ENCODE results near the gene KRT5. TPM values are rescaled to one million over a fixed set of nuclear protein-coding genes. Genes with fewer than 3 reads are reported as not detected.

Gene KRT5
- total and polyA plus RNA-seq, 2 of the 13 experiments (the other 11 are each of a cell fraction or from before 2014, with no cell fraction given): 0.08 TPM; not detected in 1

GRCh38 chr12:52496590-52497071, 23.6 kb downstream of the KRT5 start:
- no peak for ATAC-seq
- WGBS (ENCODE audit: low lambda C conversion rate): 0% methylated on average over 3 of the region's 4 CpGs
- no peaks in the 10 kb centered on the region for H3K9me3 ChIP-seq (ENCODE audit: low read length)
- no peak overlapping the region for H2AFZ ChIP-seq (ENCODE audit: low read length)
- no peak overlapping the region for H3K27ac ChIP-seq (ENCODE audit: extremely low read length, insufficient read depth, low read length)
- in situ Hi-C loops (cut with HindIII; ENCODE audit: extremely low pct_ligation_motif_present, low pct_unique_long_range_greater_than_20kb) (no loop called here), intact Hi-C loops (cut with micrococcal nuclease; ENCODE audit: unreplicated experiment) (no loop called here)
- no peaks in the 10 kb centered on the region for H4K20me1 ChIP-seq (ENCODE audit: insufficient read depth, low read length)
- peaks cover 3 to 12% of the 10 kb centered on the region in 2 experiments; a peak in 3 of 5 replicates for H3K27me3 ChIP-seq (ENCODE audit: control insufficient read depth in 1 of 2, insufficient read depth in 2 of 2, low read length in 2 of 2)
- H3K79me2 ChIP-seq (ENCODE audit: insufficient read depth, low read length): no peaks in the 10 kb centered on the region
- no peak for TF ChIP-seq NFYC (CRISPR knock-in tag; IDR thresholded peaks at IDR 0.05)
- no peak for TF ChIP-seq SETDB1 (CRISPR knock-in tag; IDR thresholded peaks at IDR 0.05; ENCODE audit: borderline replicate concordance)
- 0 out of 2 replicates have a peak, but pooled peaks cover 6% of the 10 kb centered on the region for H3K4me1 ChIP-seq (ENCODE audit: insufficient read depth, low read length)
- no peak for FAIRE-seq
- H3K36me3 ChIP-seq (replicated peaks in 1 of 2; ENCODE audit: control insufficient read depth in 1 of 2, insufficient read depth in 2 of 2, low read length in 2 of 2): no peaks in the 10 kb centered on the region
- no peak overlapping the region for H3K4me3 ChIP-seq (replicated peaks in 1 of 3; ENCODE audit: insufficient read depth in 1 of 3, low read depth in 2 of 3, low read length in 3 of 3)
- H3K4me2 ChIP-seq (ENCODE audit: low read depth, low read length): no peak overlapping the region
- ChIA-PET CTCF (ENCODE audit: low intra/inter-chr PET ratio, low total read pairs) (no interaction called here), POLR2A (no interaction called here)
- BruUV-seq (replicated peaks): no TSS peak
- DNase-seq (ENCODE audit: low spot score): no peak
- H3K9ac ChIP-seq (ENCODE audit: insufficient read depth, low read depth, low read length): no peak overlapping the region

GRCh38 chr12:52496054-52496453, 24.1 kb downstream of the KRT5 start:
- Histone ChIP-seq H3K4me2 (ENCODE audit: low read depth, low read length) (no peak overlapping the region), H2AFZ (ENCODE audit: low read length) (no peak overlapping the region), H3K79me2 (ENCODE audit: insufficient read depth, low read length) (no peaks in the 10 kb centered on the region), H3K4me1 (ENCODE audit: insufficient read depth, low read length) (0 out of 2 replicates have a peak, but pooled peaks cover 6% of the 10 kb centered on the region), H3K27me3 (ENCODE audit: control insufficient read depth in 1 of 2, insufficient read depth in 2 of 2, low read length in 2 of 2) (peaks cover 3 to 17% of the 10 kb centered on the region in 2 experiments; a peak in 3 of 5 replicates), H3K9me3 (ENCODE audit: low read length) (no peaks in the 10 kb centered on the region), H3K4me3 (replicated peaks in 1 of 3; ENCODE audit: insufficient read depth in 1 of 3, low read depth in 2 of 3, low read length in 3 of 3) (no peak overlapping the region), H3K27ac (ENCODE audit: extremely low read length, insufficient read depth, low read length) (no peak overlapping the region), H4K20me1 (ENCODE audit: insufficient read depth, low read length) (no peaks in the 10 kb centered on the region), H3K36me3 (replicated peaks in 1 of 2; ENCODE audit: control insufficient read depth in 1 of 2, insufficient read depth in 2 of 2, low read length in 2 of 2) (no peaks in the 10 kb centered on the region), H3K9ac (ENCODE audit: insufficient read depth, low read depth, low read length) (no peak overlapping the region)
- in situ Hi-C loops (cut with HindIII; ENCODE audit: extremely low pct_ligation_motif_present, low pct_unique_long_range_greater_than_20kb) (no loop called here), intact Hi-C loops (cut with micrococcal nuclease; ENCODE audit: unreplicated experiment) (no loop called here)
- ChIA-PET POLR2A (no interaction called here), CTCF (ENCODE audit: low intra/inter-chr PET ratio, low total read pairs) (no interaction called here)
- DNase-seq (ENCODE audit: low spot score): no peak
- no TSS peak for BruUV-seq (replicated peaks)
- WGBS (ENCODE audit: low lambda C conversion rate): 50% methylated on average over 2 of the region's 2 CpGs
- TF ChIP-seq ZNF138 (CRISPR knock-in tag; IDR thresholded peaks at IDR 0.05; ENCODE audit: low read depth): no peak
- no peak for FAIRE-seq
- ATAC-seq: no peak
